GM12874 (cell line): ENCODE results near the gene NAALADL2.

ENCODE experiments used
- CTCF ChIP-seq: IDR thresholded peaks from 2 replicates; pipeline ENCODE4 v1.5.1; 2011; ENCODE audit warnings: low read depth, mild to moderate bottlenecking, control low read depth, low read length, moderate library complexity; ENCODE audit not compliant: insufficient read depth

NAALADL2 gene

GRCh38 chr3:175392653-175393052 is 533.5 kb downstream of the NAALADL2 start:
- no peak for TF ChIP-seq CTCF

- no peak for TF ChIP-seq CTCF
Measured at GRCh38 chr3:175397372-175397771, 538.2 kb downstream of the NAALADL2 start.

DNA sequence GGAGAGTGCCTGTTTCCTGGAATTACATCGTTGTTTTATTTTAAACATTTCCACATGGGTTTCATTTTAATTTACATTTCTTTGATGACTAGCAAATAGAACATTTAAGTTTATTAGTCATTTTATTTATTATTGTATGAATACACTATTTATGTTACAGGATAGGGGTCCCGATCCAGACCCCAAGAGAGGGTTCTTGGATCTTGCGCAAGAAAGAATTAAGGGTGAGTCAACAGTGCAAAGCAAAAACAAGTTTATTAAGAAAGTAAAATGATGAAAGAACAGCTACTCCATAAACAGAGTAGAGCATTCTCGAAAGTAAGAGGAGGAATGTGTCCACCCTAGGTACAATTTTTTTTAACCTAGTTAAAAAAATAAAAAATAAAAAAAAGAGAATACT is 539.5 kb downstream of the NAALADL2 start:
- TF ChIP-seq CTCF = no peak

DNA sequence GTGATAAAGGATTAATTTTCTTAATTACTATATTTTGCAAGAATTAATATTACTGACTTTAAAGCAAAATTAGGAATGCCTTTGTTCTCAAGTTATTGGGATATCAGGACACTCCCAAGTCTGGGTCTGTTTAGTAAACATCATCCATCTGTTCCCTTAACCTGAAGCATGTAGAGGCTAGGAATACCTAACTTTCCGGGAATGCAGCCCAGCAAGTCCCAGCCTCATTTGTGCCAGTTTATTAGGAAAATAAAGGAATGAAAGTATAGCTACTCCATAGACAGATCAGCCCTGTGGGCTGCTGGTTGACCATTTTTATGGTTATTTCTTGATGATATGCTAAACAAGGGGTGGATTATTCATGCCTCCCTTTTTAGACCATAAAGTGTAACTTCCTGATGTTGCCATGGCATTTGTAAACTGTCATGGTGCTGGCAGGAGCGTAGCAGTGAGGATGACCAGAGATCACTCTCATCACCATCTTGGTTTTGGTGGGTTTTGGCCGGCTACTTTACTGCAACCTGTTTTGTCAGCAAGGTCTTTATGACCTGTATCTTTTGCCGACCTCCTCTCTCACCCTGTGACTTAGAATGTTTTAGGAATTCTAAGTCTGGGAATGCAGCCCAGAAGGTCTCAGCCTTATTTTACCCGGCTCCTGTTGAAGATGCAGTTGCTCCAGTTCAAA is 540.2 kb downstream of the NAALADL2 start:
- no peak for TF ChIP-seq CTCF

DNA sequence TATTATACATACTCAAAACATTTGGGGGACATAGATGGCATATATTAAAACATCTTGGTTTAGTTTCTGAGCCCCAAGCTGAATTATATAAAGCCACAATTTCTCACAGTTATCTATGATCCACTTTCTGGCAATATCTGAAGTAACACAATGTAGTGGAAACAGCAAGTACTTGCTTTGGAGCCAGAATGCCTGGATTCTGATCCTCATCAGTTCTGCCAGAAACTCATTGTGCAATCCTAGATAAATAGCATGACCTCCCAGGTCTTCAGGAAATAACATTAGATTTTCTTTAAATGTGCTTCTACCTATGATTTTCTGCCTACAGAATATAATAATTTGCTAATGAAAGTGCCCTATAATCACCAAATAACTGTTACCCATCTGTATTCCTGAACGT is 544.9 kb downstream of the NAALADL2 start:
- no peak for TF ChIP-seq CTCF

DNA sequence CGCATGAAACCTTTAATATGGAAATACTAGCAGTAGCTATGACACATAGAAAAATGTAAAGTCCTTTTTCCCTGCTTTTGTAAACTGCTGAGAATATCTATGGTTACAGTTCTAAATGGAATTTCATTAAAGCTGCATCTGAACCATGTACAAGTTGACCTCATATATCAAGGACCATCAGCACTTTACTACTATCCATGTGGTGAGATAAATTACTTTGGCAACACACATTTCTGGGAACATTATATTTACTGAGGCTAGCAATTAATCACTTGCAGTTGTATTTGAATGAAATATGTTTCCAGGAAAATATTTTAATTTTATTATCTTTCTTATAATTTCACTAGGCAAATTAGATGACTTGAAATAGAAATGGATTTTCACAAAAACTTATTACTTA is 545.5 kb downstream of the NAALADL2 start:
- no peak for TF ChIP-seq CTCF

DNA sequence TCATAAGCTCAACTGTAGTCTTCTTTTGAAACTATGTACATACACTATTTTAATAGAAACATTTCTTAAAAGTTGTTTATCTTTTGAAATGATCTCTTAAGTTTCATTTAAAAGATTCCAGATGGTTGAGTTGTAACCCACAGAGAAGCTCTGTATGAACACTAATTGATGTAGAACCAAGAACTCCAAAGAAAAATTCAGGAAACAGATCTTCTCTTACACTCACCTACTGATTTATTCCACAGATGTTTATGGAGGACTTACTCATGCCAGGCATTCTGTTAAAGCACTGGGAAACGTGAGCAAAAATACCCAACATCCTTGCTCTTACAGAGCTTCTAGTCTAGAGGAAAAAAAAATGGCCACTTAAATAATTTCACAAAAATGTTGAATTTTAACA is 551.1 kb downstream of the NAALADL2 start:
- no peak for TF ChIP-seq CTCF

GRCh38 chr3:175411405-175411804 is 552.3 kb downstream of the NAALADL2 start:
- TF ChIP-seq CTCF = no peak
